HG03060 (cell line): ENCODE results near the gene CRIP2.

Source experiments
- ATAC-seq: cut with Tn5 transposase; IDR thresholded peaks from one replicate; pipeline ENCODE4 v1.9.1; 2021; ENCODE audit warnings: low read depth, moderate number of reproducible peaks; ENCODE audit not compliant: unreplicated experiment

The CRIP2 gene

DNA sequence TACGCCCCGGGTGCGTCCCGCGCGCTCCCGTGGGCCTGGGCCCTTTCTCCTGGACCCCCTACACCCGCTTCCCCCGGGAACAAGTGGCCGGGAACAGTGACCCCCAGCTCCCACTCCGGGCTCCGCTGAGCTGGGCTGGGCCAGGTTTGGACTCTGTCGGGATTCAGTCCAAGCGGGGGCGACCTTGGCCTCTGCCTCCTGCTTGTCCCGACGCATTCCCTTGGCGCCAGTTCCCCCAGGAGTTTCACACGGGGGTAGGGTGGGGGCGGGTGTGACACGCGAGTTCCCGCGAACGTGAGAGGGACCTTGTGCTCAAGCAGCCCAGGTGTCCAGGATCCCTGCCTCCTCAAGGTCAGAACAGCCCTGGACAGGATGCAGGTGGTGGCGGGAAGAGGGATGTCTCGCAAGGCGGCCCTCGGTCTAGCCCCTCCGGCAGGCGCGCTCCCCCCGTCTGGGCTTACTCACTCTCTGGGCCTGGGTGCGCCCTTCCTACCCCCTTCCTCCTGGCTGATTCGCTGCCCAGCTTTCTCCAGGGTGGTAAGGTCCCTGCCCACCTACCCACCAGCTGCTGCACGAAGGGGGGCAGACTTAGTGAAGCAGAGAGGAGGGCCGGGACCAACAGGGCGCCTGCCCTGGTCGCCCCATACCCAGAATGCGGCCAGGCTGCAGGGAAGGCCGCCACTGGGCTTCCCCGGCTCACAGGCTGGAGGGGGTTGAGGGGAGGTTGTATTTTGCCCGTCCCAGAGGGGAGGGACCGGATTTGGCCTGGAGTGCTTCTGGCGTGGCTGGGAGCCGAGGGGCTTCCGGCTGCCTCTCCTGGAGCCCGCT lies 862 bp downstream of the CRIP2 start:
- no peak for ATAC-seq

DNA sequence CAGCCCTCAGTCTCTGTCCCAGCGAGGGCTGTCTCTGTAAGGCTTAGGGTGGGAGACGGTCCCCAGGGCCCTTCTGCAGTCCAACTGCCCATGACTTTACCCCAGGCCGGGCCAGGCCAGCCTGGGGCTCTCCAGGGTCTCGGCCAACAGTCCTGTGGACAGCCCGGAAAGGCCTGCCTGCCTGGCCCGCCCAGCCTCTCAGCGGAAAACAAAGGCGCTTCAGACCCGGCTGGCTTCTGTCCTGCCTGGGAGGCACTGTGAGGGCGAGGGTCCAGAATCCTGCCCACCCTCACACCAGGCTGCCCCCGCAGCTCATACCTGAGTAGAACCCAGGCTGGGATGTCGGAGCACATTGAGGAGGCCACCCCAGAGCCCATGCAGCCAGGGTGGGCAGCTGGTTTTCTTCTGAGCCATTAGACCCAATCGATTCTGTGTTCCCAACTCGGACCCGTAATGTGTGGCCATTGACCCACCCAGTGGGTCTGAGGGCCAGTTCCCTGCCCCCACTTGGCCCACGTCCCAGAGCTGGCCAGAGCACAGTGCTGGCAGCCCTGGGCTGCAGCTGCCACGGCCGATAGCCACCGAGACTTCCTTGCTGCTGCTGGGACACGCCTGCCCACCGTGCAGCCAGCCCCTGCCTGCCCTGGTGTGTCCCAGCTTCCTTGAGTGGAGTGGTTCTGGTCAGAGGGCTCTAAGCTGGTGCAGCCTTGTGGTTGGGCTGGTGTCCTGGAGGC lies 1.6 kb downstream of the CRIP2 start:
- ATAC-seq, result no peak

DNA sequence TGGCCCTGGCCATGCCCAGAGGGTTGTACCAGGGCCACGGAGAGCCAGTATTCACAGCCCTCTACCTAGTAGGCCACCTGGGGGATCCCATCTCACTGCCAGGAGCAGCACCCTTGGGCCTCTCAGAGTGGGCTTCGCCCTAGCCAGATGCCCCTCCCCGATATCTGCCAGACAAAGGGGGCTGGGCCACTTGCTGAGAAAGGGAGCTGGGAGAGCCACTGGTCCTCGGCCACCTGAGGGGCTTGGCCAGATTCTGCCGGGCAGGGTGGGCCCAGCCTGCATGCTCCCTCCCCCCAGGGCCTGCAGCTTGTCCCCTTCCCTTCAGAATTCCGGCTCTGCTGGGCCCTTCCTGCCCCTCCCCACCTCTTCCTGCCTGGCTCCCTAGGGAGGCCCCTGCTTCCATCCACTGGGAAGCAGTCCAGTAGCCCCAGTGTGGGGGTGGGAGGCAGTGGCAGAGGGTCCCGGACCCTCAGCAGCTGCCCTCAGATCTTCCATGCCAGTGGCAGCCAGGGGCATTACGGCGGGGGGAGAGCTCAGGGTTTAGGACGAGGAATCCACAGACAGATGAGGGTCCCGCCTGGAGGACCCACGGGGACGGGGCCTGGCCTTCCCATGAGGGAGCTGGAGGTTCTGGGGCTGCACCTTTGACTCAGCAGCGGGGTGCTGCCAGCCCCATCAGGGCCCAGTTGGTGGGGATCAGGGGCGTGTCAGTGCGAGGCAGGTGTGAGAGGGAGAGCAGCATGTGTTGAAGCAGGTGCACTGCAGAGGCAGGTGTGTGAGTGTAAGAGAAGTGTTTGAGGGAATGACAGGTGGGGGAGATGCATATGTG lies 2.4 kb downstream of the CRIP2 start:
- no peak for ATAC-seq

DNA sequence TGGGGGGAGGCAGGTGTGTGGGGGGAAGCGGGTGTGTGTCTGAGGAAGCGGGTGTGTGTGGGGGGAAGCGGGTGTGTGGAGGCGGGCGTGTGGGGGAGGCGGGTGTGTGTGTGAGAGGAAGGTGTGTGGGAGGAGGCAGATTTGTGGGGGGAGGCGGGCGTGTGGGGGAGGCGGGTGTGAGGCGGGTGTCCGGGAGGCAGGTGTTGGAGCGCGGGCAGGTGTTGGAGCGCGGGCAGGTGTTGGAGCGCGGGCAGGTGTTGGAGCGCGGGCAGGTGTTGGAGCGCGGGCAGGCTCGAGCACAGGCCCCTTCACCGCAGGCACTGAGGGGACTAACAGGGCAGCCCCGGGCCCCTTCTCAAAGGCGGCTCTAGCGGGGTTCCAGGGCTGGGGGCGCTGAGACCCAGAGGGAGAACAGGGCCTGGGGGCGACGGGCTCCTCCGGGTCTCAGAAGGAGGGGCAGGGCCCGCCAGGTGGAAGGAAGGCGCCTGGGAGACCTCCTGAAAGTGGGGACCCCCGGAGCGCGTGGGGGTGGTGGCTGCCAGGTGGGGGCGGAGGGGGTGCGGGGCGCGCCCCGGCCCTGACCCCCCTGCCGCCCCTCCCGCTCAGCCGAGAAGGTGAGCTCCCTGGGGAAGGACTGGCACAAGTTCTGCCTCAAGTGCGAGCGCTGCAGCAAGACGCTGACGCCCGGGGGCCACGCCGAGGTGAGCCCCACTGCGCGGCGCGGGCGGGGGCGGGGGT lies 3.2 kb downstream of the CRIP2 start:
- ATAC-seq, result no peak

DNA sequence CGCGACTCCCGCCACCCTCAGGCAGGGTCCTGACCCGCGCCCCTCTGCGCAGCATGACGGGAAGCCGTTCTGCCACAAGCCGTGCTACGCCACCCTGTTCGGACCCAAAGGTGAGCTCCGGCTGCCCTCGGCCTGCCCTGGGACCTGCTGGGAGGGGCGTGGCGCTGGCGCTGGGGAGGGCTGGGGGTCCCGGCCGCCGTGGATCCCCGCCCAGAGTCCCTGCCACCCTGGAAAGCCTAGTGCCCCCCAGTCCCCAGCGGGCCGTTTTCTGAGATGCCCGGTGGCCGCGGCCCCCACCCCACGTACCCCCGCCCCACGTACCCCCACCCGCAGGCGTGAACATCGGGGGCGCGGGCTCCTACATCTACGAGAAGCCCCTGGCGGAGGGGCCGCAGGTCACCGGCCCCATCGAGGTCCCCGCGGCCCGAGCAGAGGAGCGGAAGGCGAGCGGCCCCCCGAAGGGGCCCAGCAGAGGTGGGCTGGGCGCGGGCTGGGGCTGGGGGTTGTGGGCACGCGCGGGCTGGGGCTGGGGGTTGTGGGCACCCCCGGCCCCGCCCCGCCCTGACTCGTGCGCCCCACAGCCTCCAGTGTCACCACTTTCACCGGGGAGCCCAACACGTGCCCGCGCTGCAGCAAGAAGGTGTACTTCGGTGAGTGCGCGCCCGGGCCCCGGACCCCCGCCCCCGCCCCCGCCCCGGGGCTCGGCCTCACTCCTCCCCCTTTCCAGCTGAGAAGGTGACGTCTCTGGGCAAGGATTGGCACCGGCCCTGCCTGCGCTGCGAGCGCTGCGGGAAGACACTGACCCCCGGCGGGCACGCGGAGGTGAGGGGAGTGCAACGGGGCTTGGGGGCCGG lies 4.0 kb downstream of the CRIP2 start:
- ATAC-seq, result no peak

DNA sequence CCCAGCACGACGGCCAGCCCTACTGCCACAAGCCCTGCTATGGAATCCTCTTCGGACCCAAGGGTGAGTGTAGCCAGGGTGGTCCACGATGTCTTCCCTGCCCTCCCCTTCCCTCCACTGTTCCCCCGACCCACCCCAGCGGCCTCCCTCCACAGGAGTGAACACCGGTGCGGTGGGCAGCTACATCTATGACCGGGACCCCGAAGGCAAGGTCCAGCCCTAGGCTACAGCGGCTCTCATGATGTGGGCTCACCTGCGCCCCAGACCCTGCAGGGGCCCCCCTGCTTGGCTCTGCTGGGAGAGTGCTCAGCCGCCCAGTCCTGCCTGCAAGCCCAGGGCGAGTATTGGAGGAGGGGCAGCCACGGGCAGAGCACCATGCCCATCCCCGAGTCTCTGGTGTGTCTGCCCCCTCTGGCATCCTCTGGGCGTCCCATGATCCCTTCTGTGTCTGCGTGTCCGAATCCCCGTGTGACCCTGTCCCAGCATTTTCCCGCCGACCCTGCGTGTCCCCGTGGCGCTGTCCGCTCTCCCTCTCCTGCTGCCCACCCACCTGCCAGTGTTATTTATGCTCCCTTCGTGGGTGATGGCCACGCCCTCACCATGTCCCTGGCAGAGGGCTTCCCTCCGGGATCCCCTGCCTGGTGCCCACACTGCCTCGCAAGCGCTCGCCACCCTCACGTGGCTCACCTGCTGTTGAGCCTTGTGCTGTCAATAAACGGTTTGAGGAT lies 5.0 kb downstream of the CRIP2 start:
- no peak for ATAC-seq

DNA sequence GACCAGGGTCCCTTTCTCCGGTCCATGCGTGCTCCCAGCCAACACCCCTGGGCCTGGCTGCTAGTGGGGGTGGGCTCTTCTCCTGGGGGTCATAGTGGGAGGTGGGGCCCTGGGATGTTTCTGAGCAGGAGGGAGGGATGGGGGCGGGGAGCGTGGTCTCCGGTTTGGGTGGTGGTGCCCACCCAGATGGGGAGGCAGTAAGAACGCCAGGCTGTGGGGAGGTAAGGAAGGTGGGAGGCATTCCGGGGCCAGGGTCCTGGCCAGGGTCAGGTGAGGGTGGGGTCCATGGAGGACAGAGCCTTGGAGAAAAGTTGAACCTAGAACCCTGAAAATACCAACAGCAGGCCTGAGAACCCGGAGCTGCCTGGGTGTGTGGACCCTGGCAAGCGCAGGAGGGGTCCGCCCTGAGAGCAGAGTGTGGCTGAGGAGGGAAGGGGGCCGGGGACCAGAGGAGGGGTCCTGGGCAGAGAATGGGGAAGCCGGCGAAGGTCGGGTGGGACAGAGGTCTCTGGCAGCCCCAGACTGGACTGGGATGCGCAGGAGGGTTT lies 5.7 kb downstream of the CRIP2 start:
- no peak for ATAC-seq

DNA sequence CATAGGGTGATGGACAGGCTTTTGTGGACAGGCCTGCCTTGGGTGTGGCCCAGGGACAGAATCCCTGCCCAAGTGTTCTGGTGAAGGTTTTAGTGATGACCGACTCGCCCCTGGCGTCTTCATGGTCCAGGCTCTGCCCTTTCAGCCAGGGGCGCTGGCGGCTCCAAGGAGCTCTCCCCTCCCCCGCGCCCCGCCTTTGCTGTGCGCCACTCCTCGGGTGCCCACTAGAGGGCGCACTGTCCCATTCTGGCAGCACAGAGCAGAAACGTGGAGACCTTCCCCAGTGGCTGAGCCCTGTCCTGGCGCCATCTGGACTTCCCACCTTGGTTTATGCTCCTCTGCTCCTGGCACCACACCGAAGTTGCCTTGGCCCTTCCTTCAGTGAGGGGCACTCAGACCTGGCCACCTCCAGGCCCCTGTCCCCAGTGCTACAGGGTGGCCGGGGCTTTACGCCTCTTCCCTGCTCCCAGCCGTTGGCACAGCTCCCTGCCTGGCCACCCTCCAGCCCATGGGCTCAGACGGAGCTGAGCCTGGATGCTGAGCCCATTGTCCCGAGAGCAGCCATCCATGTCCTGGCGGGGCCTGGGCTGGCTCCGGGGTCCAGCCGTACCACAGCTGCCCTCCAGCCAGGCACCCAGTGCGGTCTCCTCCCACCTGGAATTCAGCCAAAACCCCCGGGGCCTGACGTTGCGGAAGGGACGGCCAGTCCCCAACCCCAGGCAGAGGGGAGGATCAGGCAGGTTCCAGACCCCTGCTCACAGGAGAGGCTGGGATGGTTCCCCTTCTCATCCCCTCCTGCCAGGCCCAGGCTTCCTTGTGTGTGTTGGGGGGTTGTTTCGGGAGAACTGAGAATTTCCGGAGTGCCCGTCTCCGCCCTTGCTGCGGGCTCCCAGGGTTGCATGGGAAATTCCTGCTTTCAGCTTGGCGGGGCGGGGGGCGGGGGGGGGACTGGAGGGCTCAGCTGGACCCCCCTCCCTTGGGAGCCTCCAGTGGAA lies 6.5 kb downstream of the CRIP2 start:
- ATAC-seq, result peak; percentile 44

DNA sequence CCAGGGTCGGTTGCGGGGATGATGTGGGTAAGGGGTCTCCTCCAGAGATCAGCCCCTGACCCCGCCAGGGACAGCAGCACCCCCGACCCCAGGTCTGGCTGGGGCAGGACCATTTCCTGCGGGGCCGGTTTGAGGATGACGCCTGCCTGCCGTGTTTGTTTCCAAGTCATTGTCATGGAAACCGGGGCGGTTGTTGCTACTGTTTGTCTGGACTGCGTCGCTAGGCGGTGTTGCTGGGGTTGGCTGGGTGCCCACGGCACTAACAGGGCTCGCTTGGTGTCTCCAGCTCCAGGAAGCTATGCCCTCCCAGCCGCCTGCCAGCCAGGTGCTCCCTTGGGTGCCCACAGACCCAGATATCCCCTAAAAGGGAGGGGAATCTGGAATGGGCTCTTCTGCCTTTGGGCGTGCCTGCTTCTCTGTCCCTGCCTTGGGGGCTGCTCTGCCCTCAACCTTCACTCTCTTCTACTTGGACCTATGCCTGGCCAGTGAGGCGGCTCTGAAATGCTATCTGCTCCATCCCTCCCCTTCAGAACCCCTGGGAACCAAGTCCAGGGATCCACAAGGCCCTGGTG lies 7.4 kb downstream of the CRIP2 start:
- ATAC-seq, result peak; percentile 67

DNA sequence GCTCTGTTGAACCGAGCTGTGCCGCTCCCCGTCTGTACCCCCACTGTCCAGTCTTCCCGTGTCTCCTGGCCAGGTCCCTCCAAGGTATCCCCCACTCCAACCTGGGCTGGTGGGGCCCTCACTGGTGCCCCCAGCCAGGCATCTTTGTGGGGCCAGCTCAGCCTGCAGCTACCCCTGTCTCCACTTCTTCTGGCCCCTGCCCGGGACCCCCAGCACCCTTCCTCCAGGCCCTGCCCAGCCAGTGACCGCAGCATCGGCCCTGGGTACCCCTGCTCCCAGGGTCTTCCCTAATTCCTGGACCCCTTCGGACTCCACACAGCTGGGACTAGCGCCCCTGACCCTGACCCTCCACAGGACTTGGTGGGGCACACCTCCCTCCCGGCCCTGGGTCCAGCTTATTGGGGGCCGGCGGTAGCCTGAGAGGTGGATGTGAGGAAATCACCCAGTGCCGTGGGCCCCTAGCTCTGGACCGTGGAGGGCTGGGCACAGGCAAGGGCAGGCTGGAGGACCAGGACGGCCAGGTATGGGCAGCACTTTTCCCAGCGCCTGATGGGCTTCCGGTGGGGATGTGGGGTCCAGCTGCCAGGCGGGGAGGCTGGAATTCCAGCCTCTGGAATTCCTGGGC lies 8.0 kb downstream of the CRIP2 start:
- no peak for ATAC-seq

DNA sequence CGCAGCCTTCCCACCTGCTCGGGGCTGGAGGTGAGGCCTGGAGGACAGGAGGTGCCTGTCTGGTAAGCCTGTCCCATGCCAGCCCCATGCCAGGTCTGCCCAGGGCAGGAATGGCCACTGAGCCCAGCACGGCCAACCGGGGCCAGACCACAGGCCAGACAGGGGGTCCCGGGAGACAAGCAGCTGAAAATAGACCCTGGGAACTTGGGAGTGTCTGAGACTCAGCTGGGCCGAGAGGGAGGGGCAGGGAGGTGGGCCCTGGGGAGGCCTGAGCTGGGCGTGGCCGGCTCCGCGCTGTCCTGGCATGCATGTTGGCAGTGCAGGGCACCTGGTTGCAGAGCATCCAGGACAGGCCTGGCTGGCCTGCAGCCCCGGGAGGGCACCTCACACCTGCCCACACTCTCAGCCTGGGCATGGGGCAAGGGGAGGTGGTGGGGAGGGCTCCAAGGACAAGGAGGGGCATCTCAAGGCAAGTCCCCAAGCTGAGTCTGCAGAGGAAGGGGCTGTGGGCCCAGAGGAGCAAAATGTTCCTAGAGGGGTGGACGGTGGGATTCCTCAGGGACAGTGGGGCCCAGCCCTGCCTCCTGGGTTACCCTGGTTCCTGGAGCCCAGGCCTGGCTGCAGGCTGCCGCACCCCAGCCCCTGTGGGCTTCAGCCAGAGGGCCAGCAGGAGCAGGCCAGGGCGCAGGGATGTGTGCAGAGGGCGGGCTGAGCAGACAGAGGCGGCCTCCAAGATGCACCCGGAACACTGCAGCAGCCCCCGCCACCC lies 8.9 kb downstream of the CRIP2 start:
- ATAC-seq, result no peak

DNA sequence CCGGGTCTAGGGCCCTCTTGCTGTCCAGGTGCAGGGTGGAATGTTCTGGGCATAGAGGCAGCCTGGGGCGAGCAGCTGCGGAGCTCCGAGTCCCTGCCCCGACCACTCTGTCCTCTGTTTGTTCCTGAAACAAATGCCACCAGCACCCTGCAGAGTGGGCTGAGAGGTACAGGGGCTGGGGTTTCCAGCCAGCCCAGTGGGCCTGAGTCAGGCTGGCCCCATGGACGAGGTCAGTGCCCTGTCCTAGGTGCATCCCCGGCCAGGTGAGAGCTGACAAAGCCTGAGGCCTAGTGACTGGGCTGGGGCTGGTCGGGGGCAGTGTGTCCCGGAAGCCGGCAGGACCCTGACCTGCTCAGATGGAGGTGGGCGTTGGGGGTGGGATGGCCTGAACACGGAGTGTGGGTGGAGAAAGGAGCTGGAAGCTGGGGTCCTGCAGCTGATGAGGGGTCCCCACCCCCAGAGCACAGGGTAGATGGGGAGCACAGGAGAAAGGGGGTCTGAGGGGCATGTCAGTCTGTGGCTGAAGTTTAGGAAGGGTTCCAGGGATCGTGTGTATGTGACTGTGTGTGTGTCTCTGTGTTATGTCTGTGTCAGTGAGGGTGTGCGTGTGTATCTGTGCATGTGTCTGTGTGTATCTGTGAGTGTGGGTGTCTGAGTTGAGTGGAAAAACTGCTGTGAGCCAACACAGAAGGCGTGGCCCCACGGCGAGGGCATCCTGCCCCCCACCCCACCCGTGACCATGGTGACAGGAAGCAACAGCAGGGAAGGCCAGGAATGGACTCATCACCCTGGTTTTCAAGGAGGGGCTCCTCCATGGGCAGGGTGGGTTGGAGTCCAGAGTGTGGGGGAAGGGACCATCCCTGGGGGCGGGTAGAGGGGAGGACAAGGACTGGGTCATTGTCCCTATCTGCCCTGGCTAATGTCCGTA lies 9.7 kb downstream of the CRIP2 start:
- ATAC-seq, result no peak

DNA sequence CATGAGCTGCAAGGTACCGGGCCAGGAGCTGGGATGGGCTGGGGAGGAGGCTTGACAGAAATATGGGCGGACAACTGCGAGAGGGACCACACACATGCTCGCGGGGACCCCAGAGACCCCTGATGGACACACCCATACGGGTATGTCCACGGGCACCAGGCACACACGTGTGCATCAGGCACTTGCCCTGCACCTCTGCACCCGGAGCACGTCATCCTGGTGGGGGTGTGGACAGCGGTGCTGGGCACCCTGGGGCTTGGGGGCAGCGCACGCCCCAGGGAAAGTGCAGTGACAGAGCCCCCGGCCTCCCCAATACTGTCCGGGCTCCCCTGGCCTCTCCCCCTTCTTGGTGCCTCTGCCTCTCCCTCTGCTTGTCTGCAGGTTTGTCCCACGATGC lies 10.4 kb downstream of the CRIP2 start:
- ATAC-seq, result no peak

DNA sequence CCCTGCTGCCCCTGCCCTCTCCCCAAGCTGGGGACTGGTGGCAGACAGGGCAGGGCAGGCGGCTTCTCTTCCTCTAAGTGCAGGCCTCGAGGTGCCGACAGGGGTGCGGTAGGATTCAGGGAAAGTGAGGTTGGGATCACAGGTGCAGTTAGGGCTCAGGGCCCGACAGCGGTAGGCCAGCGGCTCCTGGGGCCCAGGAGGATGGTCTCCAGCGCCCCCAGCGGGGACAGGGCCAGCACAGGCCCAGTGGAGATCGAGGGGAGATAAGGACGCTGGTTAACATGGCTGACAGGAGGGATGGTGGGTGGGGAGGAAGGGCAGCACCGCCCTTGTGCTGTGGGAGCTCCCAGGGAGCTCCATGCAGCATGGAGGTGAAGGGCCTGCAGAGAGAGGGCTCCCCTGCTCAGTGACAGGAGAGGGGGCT lies 11.1 kb downstream of the CRIP2 start:
- no peak for ATAC-seq
